ENCODE results near the gene FOXN3.
"Not testable (repeated sequence)": the region's sequence is repeated elsewhere in the genome, so short reads cannot be mapped to it uniquely, and the experiment has no call there.

DNA sequence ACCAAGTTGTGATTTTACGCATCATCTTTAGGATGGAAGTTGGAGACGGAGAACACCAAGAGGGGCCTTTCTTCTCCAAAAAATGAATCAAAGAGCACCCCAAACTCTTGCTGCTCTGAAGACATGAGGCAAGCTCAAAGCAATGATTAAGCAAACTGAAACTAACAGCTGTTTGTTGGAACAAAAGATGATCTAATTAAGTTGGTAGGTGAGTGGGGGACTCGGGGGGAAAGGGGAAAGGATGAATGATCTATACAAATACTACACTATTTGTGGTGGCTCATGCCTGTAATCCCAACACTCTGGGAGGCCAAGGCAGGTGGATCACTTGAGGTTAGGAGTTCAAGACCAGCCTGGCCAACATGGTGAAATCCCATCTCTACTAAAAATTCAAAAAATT, 217.7 kb downstream of the FOXN3 start:
- not testable (repeated sequence) for TF ChIP-seq POLR2AphosphoS5 (IDR thresholded peaks at IDR 0.05; ENCODE audit: insufficient read depth, low read depth, low read length); POLR2A (IDR thresholded peaks at IDR 0.05; ENCODE audit: low read depth, low read length); EZH2 (IDR thresholded peaks at IDR 0.05; ENCODE audit: borderline replicate concordance, low read depth, low read length, severe bottlenecking); MYC (IDR thresholded peaks at IDR 0.05; ENCODE audit: low read depth, low read length); FOS (IDR thresholded peaks at IDR 0.05; ENCODE audit: borderline replicate concordance, insufficient read depth, low read length); JUN (IDR thresholded peaks at IDR 0.05; ENCODE audit: borderline replicate concordance, insufficient read depth, insufficient read length, low read depth)
- TF ChIP-seq, protein P1, sequence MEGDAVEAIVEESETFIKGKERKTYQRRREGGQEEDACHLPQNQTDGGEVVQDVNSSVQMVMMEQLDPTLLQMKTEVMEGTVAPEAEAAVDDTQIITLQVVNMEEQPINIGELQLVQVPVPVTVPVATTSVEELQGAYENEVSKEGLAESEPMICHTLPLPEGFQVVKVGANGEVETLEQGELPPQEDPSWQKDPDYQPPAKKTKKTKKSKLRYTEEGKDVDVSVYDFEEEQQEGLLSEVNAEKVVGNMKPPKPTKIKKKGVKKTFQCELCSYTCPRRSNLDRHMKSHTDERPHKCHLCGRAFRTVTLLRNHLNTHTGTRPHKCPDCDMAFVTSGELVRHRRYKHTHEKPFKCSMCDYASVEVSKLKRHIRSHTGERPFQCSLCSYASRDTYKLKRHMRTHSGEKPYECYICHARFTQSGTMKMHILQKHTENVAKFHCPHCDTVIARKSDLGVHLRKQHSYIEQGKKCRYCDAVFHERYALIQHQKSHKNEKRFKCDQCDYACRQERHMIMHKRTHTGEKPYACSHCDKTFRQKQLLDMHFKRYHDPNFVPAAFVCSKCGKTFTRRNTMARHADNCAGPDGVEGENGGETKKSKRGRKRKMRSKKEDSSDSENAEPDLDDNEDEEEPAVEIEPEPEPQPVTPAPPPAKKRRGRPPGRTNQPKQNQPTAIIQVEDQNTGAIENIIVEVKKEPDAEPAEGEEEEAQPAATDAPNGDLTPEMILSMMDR (IDR thresholded peaks at IDR 0.05; ENCODE audit: extremely low read depth in 1 of 2, insufficient read depth in 1 of 2, low read depth in 1 of 2, low read length in 2 of 2): not testable (repeated sequence)
- TF ChIP-seq, protein P2, sequence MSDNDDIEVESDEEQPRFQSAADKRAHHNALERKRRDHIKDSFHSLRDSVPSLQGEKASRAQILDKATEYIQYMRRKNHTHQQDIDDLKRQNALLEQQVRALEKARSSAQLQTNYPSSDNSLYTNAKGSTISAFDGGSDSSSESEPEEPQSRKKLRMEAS (IDR thresholded peaks at IDR 0.05; ENCODE audit: insufficient read depth, insufficient read length): not testable (repeated sequence)
